Activated gamma-delta T cell treated with anti-CD3 and anti-CD28 coated beads, Interleukin-2, amount 50 U/mL, for 16 hours (primary cell): ENCODE measurements around the gene SIPA1L3.
"Not testable (repeated sequence)": the region's sequence is repeated elsewhere in the genome, so short reads cannot be mapped to it uniquely, and the experiment has no call there.

Experiments used
- DNase-seq: peaks from one replicate; pipeline ENCODE4 v3.0.0-alpha.2; 2020; ENCODE audit warnings: low read depth

Gene SIPA1L3, protein sequence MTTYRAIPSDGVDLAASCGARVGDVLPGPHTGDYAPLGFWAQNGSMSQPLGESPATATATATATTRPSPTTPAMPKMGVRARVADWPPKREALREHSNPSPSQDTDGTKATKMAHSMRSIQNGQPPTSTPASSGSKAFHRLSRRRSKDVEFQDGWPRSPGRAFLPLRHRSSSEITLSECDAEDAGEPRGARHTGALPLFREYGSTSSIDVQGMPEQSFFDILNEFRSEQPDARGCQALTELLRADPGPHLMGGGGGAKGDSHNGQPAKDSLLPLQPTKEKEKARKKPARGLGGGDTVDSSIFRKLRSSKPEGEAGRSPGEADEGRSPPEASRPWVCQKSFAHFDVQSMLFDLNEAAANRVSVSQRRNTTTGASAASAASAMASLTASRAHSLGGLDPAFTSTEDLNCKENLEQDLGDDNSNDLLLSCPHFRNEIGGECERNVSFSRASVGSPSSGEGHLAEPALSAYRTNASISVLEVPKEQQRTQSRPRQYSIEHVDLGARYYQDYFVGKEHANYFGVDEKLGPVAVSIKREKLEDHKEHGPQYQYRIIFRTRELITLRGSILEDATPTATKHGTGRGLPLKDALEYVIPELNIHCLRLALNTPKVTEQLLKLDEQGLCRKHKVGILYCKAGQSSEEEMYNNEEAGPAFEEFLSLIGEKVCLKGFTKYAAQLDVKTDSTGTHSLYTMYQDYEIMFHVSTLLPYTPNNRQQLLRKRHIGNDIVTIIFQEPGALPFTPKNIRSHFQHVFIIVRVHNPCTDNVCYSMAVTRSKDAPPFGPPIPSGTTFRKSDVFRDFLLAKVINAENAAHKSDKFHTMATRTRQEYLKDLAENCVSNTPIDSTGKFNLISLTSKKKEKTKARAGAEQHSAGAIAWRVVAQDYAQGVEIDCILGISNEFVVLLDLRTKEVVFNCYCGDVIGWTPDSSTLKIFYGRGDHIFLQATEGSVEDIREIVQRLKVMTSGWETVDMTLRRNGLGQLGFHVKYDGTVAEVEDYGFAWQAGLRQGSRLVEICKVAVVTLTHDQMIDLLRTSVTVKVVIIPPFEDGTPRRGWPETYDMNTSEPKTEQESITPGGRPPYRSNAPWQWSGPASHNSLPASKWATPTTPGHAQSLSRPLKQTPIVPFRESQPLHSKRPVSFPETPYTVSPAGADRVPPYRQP (N-terminal part only)

DNA sequence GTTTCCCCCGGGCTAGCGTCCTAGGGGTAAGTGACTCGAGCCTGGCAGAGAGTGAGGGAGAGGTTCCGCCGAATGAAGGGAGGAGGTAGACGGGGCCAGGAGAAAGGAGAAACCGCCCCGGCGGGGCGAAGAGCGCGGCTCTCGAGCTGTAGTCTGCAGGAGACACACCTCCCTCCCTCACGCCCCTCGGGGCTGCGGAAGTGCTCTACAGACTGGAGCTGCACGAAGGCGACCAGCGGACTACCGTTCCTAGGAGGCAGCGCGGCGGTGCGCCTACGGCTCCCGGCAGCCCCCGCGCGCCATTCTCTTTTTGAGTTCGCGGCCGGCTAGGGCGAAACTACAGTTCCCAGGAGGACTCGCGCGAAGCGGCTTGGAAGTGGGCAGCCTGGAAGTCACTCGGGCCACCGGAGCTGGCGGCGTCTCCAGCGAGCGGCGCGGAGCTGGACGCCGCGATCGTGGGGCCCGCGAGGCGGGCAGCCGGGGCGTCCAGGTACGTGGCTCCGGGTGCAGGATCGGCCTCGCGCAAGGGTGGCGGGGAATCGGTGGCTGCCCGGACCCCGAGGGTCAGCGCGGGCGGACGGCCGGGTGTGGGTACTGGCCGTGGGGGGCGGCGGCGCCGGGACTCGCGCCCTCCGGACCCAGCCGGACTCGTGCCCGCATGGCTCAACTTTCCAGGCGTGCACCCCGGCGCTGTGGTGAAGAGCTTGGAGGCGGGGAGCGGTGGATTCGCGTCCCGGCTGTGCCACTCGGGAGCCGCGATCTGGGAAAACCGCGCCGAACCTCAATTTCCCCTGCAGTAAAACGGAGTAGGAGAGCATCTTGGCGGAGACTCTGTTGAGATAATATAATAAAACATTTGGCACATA is at the start of gene SIPA1L3:
Gene SIPA1L3, plus strand, starts transcription at position 340 of the 866 bp plus-strand sequence. CDS start 174,358 bp downstream, outside the sequence.
- DNase-seq = peak; percentile 89

DNA sequence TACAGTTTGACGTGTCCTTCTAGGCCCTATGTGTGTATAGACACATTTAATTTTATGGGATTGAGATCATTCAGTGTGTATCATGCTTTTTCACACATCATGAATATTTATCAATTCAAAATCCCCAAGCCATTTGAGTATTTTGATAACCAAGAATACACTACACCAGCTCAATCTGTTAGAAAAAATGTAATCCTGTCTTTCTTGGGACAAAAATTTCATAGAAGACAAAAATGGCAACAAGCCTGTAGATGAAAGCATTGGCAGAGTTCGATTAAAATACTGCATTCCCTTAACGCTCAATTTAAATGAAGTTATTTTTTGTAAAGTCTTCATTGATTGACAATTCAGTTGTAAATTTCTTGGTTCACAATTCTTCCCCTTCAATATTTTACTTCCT is 42.5 kb upstream of the SIPA1L3 start:
- DNase-seq = no peak

DNA sequence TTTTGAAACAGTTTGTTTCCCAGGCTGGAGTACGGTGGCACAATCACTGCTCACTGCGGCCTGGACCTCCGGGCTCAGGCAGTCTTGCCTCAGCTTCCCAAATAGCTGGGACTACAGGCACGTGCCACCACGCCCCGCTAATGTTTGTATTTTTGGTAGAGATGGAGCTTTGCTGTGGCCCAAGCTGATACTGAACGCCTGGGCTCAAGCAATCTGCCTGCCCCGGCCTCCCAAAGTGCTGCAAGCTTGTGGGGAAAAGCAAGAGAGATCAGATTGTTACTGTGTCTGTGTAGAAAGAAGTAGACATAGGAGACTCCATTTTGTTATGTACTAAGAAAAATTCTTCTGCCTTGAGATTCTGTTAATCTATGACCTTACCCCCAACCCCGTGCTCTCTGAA is 41.1 kb upstream of the SIPA1L3 start:
- not testable (repeated sequence) for DNase-seq

DNA sequence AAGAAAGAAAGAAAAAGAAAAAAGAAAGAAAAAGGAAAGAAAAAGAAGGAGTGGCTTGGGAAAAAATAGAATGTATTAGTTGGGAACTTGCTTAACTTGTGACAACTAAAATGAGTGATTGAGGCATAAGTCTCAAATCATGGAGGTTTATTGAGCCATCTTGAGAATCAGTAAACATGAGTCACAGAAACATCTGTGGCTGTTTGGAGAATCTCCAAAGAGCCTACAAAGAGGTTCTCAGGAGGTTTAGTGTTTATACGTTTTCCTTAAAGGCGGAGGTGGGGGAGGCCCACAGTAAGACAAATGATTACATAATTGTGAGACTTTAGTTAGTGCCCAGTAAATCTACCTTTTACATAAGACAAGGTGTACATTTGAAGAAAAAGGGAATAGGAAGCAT is 39.2 kb upstream of the SIPA1L3 start:
- no peak for DNase-seq

DNA sequence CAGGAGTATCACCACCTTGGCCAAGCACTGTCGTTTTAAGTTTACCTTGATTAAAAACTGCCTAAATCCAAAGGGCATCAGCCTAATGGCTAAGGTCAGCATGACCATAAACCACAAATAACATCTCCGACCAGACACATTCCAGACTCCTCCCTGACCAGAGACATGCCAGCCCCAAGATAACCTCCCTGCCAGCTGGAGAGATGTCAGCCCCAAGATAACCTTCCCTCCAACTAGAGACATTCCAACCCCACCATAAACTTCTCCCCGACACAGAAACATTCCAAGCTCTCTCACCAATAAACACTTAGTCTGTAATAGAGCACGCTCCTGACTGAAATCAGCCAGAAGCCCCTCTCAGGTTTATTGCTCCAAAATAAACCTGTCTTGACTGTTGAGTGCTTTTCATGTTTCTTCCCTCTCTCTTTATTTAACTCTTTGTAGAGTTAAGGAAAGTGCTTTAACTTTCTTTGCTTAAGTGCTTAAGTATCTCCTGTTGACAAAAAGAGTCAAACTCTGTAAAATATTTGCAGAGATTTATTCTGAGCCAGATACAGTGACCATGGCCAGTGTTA is 37.2 kb upstream of the SIPA1L3 start:
- DNase-seq = no peak

DNA sequence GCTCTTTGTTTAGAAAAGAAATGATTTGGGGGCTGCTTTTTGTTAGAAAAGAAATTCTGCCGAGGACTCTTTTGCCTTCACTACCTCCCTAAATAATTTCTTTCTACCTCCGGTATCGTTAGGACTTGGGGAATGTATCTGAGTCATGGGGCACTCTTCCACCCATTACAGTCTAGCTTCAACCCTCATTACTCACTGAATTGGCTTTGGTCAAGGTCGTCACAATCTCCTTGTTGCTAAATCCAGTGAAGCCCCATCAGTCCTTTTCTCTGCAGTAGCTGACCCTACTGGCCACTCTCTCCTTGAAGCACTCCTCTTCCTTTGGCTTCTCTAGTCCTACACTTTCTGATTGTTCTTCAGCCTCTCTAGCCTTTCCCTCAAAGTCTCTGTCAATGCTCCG is 34.6 kb upstream of the SIPA1L3 start:
- DNase-seq = no peak

DNA sequence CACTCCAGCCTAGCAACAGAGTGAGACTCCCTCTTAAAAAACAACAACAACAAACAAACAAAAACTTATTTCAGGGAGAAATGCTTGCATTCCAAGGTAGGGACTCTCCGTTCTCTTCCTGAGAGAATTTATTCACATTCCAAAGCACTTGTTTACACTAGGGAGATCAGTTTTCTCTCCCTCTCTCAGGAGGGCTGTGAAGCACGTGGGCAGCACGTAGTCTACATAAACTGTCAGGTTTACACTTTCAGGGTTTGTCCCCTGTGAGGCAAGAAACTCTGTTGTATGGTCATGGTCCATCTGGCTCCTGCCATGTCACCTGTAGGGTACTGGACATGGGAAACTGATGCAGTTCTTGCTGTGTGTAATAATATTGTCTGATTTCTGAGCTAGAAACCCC is 32.2 kb upstream of the SIPA1L3 start:
- no peak for DNase-seq

DNA sequence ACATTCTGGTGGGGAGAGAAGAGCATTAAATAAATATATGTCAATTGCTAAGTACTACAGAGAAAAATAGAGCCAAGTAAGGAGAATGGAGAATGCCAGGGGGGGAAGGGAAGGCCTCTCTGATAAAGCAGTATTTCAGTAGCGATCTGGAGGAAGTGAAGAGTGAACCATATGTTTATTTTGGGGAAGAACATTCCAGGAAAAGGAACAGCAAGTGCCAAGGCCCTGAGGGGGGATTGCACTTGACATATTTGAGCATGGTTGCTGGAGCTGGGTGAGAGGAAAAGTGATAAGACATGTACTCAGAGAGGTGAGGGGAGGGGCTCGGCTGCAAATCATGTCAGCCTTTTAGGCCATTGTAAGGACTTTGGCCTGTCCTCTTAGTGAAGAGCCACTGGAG is 31.0 kb upstream of the SIPA1L3 start:
- DNase-seq = no peak

DNA sequence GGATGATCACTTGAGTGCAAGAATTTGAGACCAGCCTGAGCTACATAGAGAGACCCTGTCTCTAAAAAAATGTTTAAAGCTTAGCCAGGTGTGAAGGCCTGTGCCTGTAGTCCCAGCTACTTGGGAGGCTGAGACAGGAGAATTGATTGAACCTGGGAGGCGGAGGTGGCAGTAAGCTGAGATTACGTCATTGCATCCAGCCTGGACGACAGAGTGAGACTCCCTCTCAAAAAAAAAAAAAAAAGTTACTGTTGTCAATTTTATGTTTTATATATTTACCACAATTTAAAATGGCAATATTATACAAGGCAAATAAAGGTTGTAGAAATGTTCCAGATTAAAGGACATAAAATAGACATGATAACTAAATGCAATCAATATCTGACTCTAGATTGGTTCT is 29.9 kb upstream of the SIPA1L3 start:
- no peak for DNase-seq

DNA sequence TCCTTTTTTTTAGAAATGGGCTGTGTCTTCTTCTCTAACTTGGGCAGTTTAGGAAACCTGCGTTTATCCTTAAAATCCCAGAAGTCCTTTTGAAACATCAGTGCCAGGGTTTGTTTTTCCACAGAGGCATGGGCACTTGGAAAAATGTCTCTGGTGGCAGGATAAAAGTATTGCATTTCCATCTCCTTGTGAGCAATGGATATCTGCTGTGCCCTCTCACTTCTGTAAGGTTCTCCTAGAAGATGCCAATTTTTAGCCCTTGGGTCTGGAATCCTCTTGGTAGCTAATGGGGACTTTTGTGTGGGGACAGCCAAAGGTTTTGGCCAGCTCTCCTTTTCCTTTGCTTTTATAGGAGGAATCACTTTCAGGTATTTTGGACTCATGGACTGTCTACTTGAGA is 21.6 kb upstream of the SIPA1L3 start:
- no peak for DNase-seq

DNA sequence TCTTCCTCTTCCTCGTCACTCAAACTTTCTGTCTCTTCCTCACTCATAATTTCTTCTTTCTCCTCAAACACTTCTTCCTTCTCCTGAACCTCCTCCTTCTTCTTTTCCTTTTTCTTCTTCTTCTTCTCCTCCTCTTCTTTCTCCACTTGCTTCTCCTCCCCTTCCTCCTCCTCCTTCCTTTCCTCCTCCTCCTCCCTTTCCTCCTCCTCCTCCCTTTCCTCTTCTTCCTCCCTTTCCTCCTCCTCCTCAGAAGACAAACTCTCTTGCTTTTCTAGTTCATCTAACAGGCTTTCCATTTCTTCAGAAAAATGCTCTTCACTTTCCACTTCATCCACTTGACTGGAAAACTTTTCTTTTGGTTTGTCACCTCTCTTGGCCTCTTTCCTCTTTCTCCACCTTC is 20.4 kb upstream of the SIPA1L3 start:
- no peak for DNase-seq

DNA sequence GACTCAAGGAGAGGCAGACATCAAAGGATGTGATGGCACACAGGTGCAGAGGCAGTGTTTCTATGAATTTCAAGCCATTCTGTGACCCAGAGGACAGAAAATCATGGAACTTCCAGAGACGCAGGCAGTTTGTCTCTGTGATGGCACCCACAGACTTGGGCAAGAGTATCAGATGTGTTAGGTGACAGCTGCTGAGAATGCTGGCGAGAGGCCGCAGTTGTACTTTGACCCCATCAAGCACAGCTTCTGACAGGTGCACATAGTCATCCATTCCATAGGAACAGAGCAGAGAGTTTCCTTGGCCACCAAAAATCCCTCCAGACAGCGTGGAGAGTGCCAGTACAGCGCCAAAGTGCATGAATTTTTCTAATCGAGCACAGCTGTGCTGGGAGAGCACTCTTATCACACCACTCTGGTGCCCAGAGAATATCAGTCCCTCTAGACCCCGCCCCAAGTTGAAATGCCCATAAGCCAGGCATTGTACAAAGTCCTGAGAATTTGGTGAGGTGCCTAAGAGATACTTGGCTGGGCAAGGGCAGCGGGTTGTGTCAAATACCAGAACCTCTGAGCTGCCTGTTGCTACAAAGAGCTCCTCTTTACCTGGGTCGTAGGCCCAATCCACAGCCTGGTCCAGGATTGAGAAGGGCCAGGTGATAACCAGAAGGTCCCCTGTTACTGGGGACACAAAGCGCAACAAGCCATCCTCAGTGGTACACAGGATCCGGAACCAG is 13.0 kb upstream of the SIPA1L3 start:
- DNase-seq = no peak

DNA sequence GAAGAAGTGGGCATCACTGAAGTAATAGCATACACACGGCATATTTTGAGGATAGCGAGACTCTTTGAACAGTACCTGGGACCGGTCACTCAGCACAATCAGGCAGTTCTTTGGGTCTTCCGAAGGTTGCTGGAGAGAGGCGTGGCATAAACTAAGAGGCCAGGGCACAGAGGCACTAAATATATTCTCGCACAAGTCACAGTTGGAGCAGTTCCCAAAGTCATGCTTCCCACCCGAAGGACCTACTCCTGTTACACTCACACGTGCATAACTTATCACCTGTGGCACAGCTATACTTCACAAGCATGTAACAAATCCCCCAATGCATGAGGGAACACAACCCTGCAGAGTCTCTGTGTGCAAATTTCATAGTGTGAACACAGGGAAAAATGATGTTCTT is 10.8 kb upstream of the SIPA1L3 start:
- no peak for DNase-seq

DNA sequence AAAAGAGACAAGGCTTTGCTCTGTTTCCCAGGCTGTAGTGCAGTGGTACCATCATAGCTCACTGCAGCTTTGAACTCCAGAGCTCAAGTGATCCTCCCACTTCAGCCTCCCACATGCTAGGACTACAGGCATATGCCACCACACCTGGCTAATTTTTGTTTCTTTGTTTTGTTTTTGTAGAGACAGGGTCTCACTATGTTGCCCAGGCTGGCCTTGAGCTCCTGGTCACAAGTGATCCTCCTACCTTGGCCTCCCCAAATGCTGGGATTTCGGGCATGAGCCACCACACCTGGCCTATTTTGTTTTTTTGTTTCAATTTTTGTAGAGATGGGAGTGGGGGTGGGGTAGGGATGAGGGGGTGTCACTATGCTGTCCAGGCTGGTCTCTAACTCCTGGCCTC is 7.6 kb upstream of the SIPA1L3 start:
- no peak for DNase-seq

DNA sequence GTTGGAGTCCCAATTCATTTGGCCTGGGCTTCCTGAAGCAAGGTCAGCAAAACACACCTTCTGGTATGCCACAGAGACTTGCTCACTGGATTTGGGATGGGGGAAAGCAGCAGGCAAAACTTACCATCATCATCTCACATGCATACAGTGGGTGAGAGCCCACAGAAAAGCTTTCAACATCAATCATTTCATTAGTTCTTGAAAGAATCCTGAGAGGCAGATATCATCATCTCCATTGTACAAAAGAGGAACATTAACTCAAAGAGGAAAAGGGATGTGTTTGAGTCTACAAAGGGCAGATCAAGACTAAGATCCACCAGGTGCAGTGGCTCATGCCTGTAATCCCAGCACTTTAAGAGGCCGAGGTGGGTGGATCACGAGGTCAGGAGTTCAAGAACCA is 7.0 kb upstream of the SIPA1L3 start:
- DNase-seq = no peak

DNA sequence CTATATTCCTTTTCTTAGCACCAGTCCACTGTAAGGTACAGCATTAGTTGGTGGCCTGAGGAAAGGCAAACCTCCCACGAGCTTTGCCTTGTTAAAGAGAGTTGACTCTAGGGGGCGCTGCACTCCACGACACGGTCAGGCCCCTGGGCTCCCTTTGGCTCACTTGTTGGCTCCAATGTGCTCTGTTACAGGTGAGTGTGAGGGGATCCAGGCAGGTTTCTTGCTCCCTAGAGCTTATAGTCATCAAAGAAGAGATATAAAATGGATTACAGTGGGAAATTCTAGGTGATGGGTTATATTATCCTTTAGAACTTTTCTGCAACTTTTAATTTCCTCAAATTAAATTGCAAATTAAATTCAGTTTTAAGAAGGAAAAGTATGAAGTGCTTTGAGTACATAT is 4.3 kb upstream of the SIPA1L3 start:
- peak; percentile 77 for DNase-seq

DNA sequence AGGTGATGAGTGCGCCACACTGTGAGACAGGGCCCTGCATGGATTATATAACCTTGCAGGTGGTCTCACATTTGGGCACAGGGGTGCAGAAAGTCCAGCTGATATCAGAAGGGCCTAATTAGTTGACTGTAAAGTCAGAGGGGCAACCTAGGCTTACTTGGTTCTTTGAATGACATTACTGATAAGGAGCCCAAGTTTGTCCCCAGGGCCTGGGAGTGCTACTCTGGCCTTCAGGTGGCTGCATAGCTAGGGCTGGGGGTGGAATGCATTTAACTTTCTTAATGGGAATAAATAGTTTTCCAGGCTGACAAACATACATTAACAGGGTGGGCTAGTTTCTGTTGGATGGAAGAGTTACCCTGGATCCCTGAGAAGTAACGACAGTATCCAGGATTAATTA is 3.9 kb upstream of the SIPA1L3 start:
- DNase-seq = no peak

DNA sequence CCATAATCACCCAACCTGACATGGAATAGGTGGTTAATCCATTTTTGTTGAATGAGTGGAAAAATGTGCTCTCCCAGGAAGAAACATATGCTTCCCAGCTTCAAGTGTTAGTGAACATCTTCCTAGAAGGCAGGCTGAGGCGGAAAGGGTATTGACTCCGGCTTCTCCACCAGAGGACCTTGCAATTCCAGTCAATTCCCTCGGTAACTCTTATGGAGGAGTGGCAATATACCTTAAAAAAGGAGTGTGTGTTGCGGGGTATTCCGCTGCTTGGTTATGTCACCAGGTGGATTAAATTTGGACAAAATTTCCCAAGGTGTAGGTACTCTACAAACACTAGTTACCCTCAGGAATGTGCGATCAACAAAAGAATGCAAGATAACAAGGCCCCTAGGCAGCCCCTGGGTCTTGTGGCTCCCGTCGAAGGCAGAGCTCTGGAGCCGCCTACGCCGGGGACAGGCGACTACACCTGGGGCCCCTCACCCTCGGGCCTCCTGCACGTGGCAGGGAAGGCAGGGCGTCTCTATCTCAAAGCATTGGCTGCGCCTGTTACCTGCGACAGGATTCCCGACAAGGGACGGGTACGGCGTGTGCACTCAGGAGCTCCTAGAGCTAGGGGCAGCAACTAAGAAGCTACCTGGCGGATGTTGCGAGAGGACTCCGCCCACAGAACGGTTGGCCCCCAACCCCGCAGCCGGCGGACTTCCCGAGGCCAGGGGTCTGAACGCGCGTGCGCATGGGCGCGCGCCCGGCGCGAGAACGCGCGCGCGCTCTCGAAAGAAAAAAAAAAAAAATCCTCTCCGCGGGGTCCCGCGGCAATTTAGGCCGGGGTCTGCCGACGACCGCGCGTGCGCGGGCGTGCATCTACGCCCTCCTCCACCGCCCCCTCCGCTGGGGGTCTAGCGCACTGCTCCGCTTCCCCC is 801 bp upstream of the SIPA1L3 start, which contains the start of gene WDR87:
Gene WDR87, minus strand, starts transcription at position 649 of the 923 bp plus-strand sequence. CDS start 8,355 bp downstream, outside the sequence.
- DNase-seq = peak; percentile 22

DNA sequence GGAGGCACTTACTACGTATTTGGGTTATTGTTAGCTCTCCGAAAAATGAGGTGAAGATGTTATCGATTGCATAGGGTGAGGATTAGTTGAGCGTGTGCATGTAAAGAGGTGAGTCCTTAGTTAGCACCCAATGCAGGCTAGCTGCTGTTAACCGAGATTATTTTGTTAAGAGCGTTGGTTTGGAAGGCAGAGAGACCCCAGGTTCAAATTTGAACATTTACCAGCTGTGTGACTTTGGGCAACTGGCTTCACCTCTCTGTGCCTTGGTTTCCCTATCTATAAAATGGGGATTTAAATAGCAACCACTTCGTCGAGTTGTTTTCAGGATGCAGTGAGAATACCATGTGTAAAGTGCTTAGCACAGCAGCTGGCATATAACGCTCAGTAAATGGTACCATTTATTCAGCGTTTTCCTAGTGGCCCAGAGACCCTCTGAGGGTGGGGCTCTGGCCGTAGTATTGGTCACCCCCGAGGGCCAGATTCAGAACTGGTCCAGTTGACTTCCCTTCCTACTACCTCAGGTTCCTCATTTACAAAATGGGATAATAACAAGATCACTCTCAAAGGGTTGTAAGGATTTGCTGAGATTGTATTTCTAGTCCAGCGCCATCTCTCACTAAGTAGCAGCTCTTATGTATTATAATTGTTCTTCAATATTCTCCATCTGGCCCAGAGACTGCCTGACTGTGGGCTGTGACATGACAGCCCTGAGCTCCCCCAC is 887 bp downstream of the SIPA1L3 start:
- no peak for DNase-seq
